Astrocyte (in vitro differentiated cells and primary cell): ENCODE results near the gene VSTM2B. TPM values are rescaled to one million over a fixed set of nuclear protein-coding genes. Genes with fewer than 3 reads are reported as not detected.

Experiments used
- DNase-seq: peaks from one replicate; pipeline ENCODE4 v3.0.0-alpha.2; 2010; ENCODE audit warnings: low read depth
- FAIRE-seq: peaks from 2 replicates; lab custom pipeline; 2011; peaks lifted over from hg19 to GRCh38; lab: Jason Lieb, UNC
- H2AFZ ChIP-seq: 2 replicates; pipeline ENCODE4 v1.6.0; 2012; ENCODE audit warnings: low read depth, low read length, inconsistent platforms
- H3K27ac ChIP-seq: 2 replicates; pipeline ENCODE4 v1.5.1; 2011; ENCODE audit warnings: low read depth, low read length, inconsistent platforms
- H3K27me3 ChIP-seq: 2 replicates; pipeline ENCODE4 v1.6.0; 2011; ENCODE audit warnings: low read length, inconsistent platforms; ENCODE audit not compliant: insufficient read depth
- H3K36me3 ChIP-seq: 2 replicates; pipeline ENCODE4 v1.5.1; 2011; ENCODE audit warnings: low read length, inconsistent platforms; ENCODE audit not compliant: insufficient read depth
- H3K4me1 ChIP-seq: 2 replicates; pipeline ENCODE4 v1.5.1; 2011; ENCODE audit warnings: low read length, inconsistent platforms; ENCODE audit not compliant: insufficient read depth
- H3K4me2 ChIP-seq: 2 replicates; pipeline ENCODE4 v1.6.0; 2012; ENCODE audit warnings: low read length, inconsistent platforms
- H3K4me3 ChIP-seq: 2 replicates; pipeline ENCODE4 v1.5.1; 2011; ENCODE audit warnings: low read depth, mild to moderate bottlenecking, low read length, inconsistent platforms; ENCODE audit not compliant: insufficient read depth
- H3K79me2 ChIP-seq: 2 replicates; pipeline ENCODE4 v1.6.0; 2012; ENCODE audit warnings: mild to moderate bottlenecking, low read length, inconsistent platforms; ENCODE audit not compliant: insufficient read depth
- H3K9ac ChIP-seq: 2 replicates; pipeline ENCODE4 v1.6.0; 2012; ENCODE audit warnings: mild to moderate bottlenecking, low read length, inconsistent platforms
- H3K9me3 ChIP-seq: 2 replicates; pipeline ENCODE4 v1.5.1; 2012; ENCODE audit warnings: low read depth, mild to moderate bottlenecking, low read length, inconsistent platforms; ENCODE audit not compliant: insufficient read depth
- H4K20me1 ChIP-seq: 2 replicates; pipeline ENCODE4 v1.6.0; 2012; ENCODE audit warnings: low read length, inconsistent platforms; ENCODE audit not compliant: insufficient read depth
- H3K27ac Mint-ChIP-seq: one replicate; pipeline ENCODE4 v1.8.0; 2021; ENCODE audit warnings: mild to moderate bottlenecking, mixed read lengths; ENCODE audit not compliant: unreplicated experiment
- H3K27me3 Mint-ChIP-seq: one replicate; pipeline ENCODE4 v1.8.0; 2021; ENCODE audit warnings: low read depth, mixed read lengths; ENCODE audit not compliant: unreplicated experiment
- H3K36me3 Mint-ChIP-seq: one replicate; pipeline ENCODE4 v1.8.0; 2021; ENCODE audit warnings: low read depth, mixed read lengths; ENCODE audit not compliant: unreplicated experiment
- H3K4me1 Mint-ChIP-seq: one replicate; pipeline ENCODE4 v1.8.0; 2021; ENCODE audit warnings: low read depth, mixed read lengths; ENCODE audit not compliant: unreplicated experiment
- H3K4me3 Mint-ChIP-seq: one replicate; pipeline ENCODE4 v1.8.0; 2021; ENCODE audit warnings: mild to moderate bottlenecking, moderate library complexity, mixed read lengths; ENCODE audit not compliant: unreplicated experiment
- H3K9me3 Mint-ChIP-seq: one replicate; pipeline ENCODE4 v1.8.0; 2021; ENCODE audit warnings: mild to moderate bottlenecking, mixed read lengths; ENCODE audit not compliant: unreplicated experiment
- EZH2 ChIP-seq: IDR thresholded peaks from 2 replicates; pipeline ENCODE4 v1.6.1; 2012; ENCODE audit warnings: mild to moderate bottlenecking, low read length, inconsistent platforms; ENCODE audit not compliant: insufficient read depth
- total RNA-seq: library from RNA; stranded (reverse); gene quantifications from 2 replicates; pipeline ENCODE4 v1.2.1, GENCODE V29; 2021
- TF ChIP-seq, protein P1 (sequence below): IDR thresholded peaks from 2 replicates; pipeline ENCODE4 v1.5.1; 2011; ENCODE audit warnings: low read depth, mild to moderate bottlenecking, inconsistent platforms, low read length, moderate library complexity; ENCODE audit not compliant: insufficient read depth

The VSTM2B gene
- total RNA-seq, 1 donor from 2014 or later = not detected

DNA sequence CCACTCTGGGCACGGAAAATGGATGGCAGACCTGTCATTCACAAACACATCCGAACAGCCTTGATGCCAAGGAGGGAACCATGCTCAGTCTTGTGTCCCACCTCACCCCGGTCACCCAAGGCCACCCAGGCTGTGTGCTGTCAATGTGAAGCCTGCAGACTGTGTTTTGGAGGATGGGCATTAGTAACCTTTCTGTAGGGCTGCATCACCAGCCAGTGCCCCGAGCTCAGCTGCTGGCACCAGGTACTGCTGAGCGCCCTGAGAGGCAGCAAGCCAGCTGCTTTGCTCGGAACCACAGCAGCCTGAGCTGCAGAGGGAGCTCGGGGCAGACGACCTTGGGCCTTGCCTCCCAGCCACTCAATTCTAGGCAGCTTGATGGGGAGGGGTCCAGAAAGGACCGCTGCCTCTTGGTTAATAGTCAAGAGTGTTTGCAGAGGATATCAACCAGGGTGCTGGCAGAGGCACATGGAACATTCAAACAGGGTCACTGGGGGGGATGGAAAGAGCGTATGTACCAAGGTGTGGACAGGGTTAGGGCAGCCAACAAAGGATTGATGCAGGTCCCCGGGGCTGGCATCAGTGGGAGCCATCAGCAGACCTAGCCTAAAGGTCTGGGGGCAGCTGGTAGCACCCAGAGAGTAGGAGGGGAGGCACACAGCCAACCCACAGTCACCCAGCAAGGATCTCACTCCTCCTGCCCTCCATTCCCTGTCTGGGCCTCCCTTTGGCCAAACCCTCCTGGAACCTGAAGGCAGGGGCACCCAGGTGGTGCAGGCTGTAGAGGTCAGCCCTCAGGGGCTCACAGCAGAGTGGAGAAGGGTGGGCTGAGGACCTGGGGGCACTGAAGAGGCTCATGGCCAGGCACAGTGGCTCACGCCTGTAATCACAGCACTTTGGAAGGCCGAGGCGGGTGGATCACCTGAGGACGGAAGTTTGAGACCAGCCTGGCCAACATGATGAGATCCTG is 8.1 kb downstream of the VSTM2B start:
- Histone ChIP-seq H3K9me3 (peaks cover 13% of the 10 kb centered on the region), H3K9ac (no peak overlapping the region), H3K36me3 (no peaks in the 10 kb centered on the region), H3K79me2 (no peaks in the 10 kb centered on the region), H4K20me1 (no peaks in the 10 kb centered on the region), H3K27me3 (peaks cover 16% of the 10 kb centered on the region), H2AFZ (no peak overlapping the region), H3K4me2 (no peak overlapping the region), H3K27ac (no peak overlapping the region), H3K4me3 (no peak overlapping the region), H3K4me1 (no peaks in the 10 kb centered on the region)
- H3K27me3 Mint-ChIP-seq = peaks cover 80% of the 10 kb centered on the region
- DNase-seq (no peak), FAIRE-seq (no peak)
- peaks cover 8% of the 10 kb centered on the region for H3K9me3 Mint-ChIP-seq
- no peaks in the 10 kb centered on the region for H3K36me3 Mint-ChIP-seq
- H3K4me1 Mint-ChIP-seq = no peaks in the 10 kb centered on the region
- no peak overlapping the region for H3K4me3 Mint-ChIP-seq
- TF ChIP-seq, protein P1, sequence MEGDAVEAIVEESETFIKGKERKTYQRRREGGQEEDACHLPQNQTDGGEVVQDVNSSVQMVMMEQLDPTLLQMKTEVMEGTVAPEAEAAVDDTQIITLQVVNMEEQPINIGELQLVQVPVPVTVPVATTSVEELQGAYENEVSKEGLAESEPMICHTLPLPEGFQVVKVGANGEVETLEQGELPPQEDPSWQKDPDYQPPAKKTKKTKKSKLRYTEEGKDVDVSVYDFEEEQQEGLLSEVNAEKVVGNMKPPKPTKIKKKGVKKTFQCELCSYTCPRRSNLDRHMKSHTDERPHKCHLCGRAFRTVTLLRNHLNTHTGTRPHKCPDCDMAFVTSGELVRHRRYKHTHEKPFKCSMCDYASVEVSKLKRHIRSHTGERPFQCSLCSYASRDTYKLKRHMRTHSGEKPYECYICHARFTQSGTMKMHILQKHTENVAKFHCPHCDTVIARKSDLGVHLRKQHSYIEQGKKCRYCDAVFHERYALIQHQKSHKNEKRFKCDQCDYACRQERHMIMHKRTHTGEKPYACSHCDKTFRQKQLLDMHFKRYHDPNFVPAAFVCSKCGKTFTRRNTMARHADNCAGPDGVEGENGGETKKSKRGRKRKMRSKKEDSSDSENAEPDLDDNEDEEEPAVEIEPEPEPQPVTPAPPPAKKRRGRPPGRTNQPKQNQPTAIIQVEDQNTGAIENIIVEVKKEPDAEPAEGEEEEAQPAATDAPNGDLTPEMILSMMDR = no peak
- TF ChIP-seq EZH2 = no peak
- no peak overlapping the region for H3K27ac Mint-ChIP-seq

DNA sequence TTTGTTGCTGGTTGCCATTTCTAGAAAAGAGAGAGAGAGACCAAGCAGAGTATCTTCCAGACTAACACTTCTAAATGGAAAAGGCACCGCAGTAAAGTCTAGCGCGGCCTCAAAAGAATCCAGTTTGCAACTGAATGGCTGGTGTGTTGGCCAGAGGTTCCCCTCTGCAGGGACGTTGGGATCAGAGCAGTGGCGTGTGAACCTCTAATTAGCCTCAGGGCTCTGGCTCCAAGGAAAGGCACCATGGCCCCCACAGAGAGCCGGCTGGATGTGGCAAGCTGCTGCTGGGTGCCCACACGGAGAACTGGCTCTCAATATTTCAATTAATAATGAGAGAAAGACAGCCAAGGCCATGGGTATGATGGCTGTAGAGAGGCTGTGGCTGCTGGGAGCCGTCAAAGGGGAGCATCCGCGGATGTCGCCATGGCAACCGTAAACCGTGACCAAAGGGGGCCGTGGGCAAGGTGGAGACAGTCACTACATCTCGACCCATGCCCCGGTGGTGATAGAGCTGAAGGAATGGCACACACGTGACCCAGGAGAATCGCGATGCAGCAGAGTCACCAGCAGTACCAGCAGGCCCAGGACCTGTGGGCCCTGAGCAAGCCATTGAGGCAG is 9.5 kb downstream of the VSTM2B start:
- Histone ChIP-seq H3K9ac (no peak overlapping the region), H3K9me3 (peaks cover 10% of the 10 kb centered on the region), H3K79me2 (no peaks in the 10 kb centered on the region), H4K20me1 (no peaks in the 10 kb centered on the region), H3K36me3 (no peaks in the 10 kb centered on the region), H3K4me2 (no peak overlapping the region), H2AFZ (no peak overlapping the region), H3K4me1 (no peaks in the 10 kb centered on the region), H3K27me3 (peaks cover 7% of the 10 kb centered on the region), H3K27ac (no peak overlapping the region), H3K4me3 (no peak overlapping the region)
- Mint-ChIP-seq H3K27me3 (peaks cover 83% of the 10 kb centered on the region), H3K27ac (no peak overlapping the region), H3K9me3 (peaks cover 5% of the 10 kb centered on the region), H3K4me3 (no peak overlapping the region), H3K36me3 (no peaks in the 10 kb centered on the region), H3K4me1 (no peaks in the 10 kb centered on the region)
- DNase-seq (no peak), FAIRE-seq (no peak)
- TF ChIP-seq, protein P1 = no peak
- TF ChIP-seq EZH2 = no peak
